ENCODE results near the gene NDST1. TPM values are rescaled to one million over a fixed set of nuclear protein-coding genes. Genes with fewer than 3 reads are reported as not detected.

NDST1 gene
- polyA plus RNA-seq, 1 donor (not counting 4 experiments of a cell fraction or from before 2014, with no cell fraction given): 24.9 TPM

GRCh38 chr5:150484964-150485692 lies 22.8 kb upstream of the NDST1 start:
- H3K4me3 ChIP-seq (ENCODE audit: control insufficient read depth in 2 of 3, extremely low read depth in 1 of 3, insufficient read depth in 2 of 3, low read depth in 1 of 3, low read length in 3 of 3): peak overlapping the region; percentile 62 to 78 (median 72)
- DNase-seq (ENCODE audit: low read depth, low spot score) (no peak), FAIRE-seq (no peak)
- peaks cover 33% of the 10 kb centered on the region for H3K4me1 ChIP-seq (ENCODE audit: control insufficient read depth, extremely low read depth, insufficient read depth, low read length)
- H3K79me2 ChIP-seq (ENCODE audit: control insufficient read depth, insufficient read depth, low read length): peaks cover 36% of the 10 kb centered on the region
- H4K20me1 ChIP-seq (ENCODE audit: control insufficient read depth, extremely low read depth, insufficient read depth, low read length): no peaks in the 10 kb centered on the region
- H3K27ac ChIP-seq (ENCODE audit: control insufficient read depth, insufficient read depth, low read length): no peak overlapping the region
- peak overlapping the region; percentile 76 for H3K4me2 ChIP-seq (ENCODE audit: control insufficient read depth, extremely low read depth, insufficient read depth, low read depth, low read length)
- peaks cover 4% of the 10 kb centered on the region for H3K9me1 ChIP-seq (ENCODE audit: control insufficient read depth, extremely low read depth, insufficient read depth, low read length)
- no peaks in the 10 kb centered on the region for H3K9me3 ChIP-seq (ENCODE audit: control insufficient read depth, low read depth, low read length)
- H3K9ac ChIP-seq (ENCODE audit: control insufficient read depth, extremely low read depth, insufficient read depth, low read length): peak overlapping the region; percentile 87
- H2AFZ ChIP-seq (ENCODE audit: control insufficient read depth, low read length): peak overlapping the region; percentile 28
- H3K27me3 ChIP-seq (ENCODE audit: control insufficient read depth, extremely low read depth, insufficient read depth, low read length): no peaks in the 10 kb centered on the region
- no peaks in the 10 kb centered on the region for H3K36me3 ChIP-seq (ENCODE audit: control insufficient read depth in 2 of 2, extremely low read depth in 1 of 2, insufficient read depth in 2 of 2, low read length in 2 of 2)
- dilution Hi-C loops (cut with MboI; ENCODE audit: extremely low pct_ligation_motif_present, low sequenced_read_pairs): no loop called here
- TF ChIP-seq EZH2 (IDR thresholded peaks at IDR 0.05; ENCODE audit: low read length) (no peak), CTCF (optimal IDR thresholded peaks at IDR 0.05 in 1 of 3, IDR thresholded peaks at IDR 0.05 in 1 of 3, conservative IDR thresholded peaks at IDR 0.05 in 1 of 3; ENCODE audit: extremely low read depth in 1 of 3, insufficient read depth in 2 of 3, low read length in 3 of 3) (no peak)

GRCh38 chr5:150485693-150486401 lies 22.1 kb upstream of the NDST1 start:
- Histone ChIP-seq H3K9me3 (ENCODE audit: control insufficient read depth, low read depth, low read length) (no peaks in the 10 kb centered on the region), H3K9me1 (ENCODE audit: control insufficient read depth, extremely low read depth, insufficient read depth, low read length) (peaks cover 6% of the 10 kb centered on the region), H3K36me3 (ENCODE audit: control insufficient read depth in 2 of 2, extremely low read depth in 1 of 2, insufficient read depth in 2 of 2, low read length in 2 of 2) (no peaks in the 10 kb centered on the region), H3K27ac (ENCODE audit: control insufficient read depth, insufficient read depth, low read length) (peak overlapping the region; percentile 54), H3K79me2 (ENCODE audit: control insufficient read depth, insufficient read depth, low read length) (peaks cover 44% of the 10 kb centered on the region), H3K9ac (ENCODE audit: control insufficient read depth, extremely low read depth, insufficient read depth, low read length) (peak overlapping the region; percentile 87), H3K4me2 (ENCODE audit: control insufficient read depth, extremely low read depth, insufficient read depth, low read depth, low read length) (peak overlapping the region; percentile 76), H4K20me1 (ENCODE audit: control insufficient read depth, extremely low read depth, insufficient read depth, low read length) (no peaks in the 10 kb centered on the region), H2AFZ (ENCODE audit: control insufficient read depth, low read length) (peak overlapping the region; percentile 62), H3K27me3 (ENCODE audit: control insufficient read depth, extremely low read depth, insufficient read depth, low read length) (no peaks in the 10 kb centered on the region), H3K4me1 (ENCODE audit: control insufficient read depth, extremely low read depth, insufficient read depth, low read length) (peaks cover 40% of the 10 kb centered on the region), H3K4me3 (ENCODE audit: control insufficient read depth in 2 of 3, extremely low read depth in 1 of 3, insufficient read depth in 2 of 3, low read depth in 1 of 3, low read length in 3 of 3) (peak overlapping the region; percentile 62 to 78 (median 72))
- dilution Hi-C loops (cut with MboI; ENCODE audit: extremely low pct_ligation_motif_present, low sequenced_read_pairs): no loop called here
- DNase-seq (ENCODE audit: low read depth, low spot score) (no peak), FAIRE-seq (no peak)
- TF ChIP-seq EZH2 (IDR thresholded peaks at IDR 0.05; ENCODE audit: low read length): no peak
- TF ChIP-seq CTCF (optimal IDR thresholded peaks at IDR 0.05 in 1 of 3, IDR thresholded peaks at IDR 0.05 in 1 of 3, conservative IDR thresholded peaks at IDR 0.05 in 1 of 3; ENCODE audit: extremely low read depth in 1 of 3, insufficient read depth in 2 of 3, low read length in 3 of 3): no peak
